ENCODE data around the gene ATP13A2.
"Not testable (repeated sequence)": the region's sequence is repeated elsewhere in the genome, so short reads cannot be mapped to it uniquely, and the experiment has no call there.

Gene ATP13A2

GRCh38 chr1:16975838-16976237 lies 35.9 kb downstream of the ATP13A2 start:
- DNase-seq = no peak

GRCh38 chr1:16975211-16975610 lies 36.5 kb downstream of the ATP13A2 start:
- DNase-seq = no peak

DNA sequence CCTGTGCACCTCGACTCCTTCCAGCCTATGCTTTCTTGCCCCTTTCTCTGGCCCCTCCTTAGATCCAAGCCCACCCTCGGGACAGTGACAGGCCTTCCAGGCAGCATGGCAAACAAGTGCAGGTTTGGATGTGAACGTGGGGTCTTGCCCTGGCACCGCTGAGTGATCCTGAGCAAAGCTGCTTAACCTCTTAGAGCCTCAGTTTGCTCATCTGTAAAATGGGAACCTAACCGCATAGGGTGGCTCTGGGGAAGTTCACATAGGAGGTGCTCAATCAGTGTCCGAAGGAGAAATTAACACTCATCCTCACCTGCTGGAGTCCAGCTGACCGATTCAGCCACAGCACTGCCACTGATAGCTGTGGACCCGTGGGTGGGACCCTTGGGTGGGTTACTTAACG lies 38.5 kb downstream of the ATP13A2 start:
- no peak for DNase-seq

GRCh38 chr1:16972189-16972895 lies 39.4 kb downstream of the ATP13A2 start:
- no peak for DNase-seq

GRCh38 chr1:16971341-16972188 lies 40.2 kb downstream of the ATP13A2 start:
- peak in 1 of 2 experiments; percentile 26 for DNase-seq

DNA sequence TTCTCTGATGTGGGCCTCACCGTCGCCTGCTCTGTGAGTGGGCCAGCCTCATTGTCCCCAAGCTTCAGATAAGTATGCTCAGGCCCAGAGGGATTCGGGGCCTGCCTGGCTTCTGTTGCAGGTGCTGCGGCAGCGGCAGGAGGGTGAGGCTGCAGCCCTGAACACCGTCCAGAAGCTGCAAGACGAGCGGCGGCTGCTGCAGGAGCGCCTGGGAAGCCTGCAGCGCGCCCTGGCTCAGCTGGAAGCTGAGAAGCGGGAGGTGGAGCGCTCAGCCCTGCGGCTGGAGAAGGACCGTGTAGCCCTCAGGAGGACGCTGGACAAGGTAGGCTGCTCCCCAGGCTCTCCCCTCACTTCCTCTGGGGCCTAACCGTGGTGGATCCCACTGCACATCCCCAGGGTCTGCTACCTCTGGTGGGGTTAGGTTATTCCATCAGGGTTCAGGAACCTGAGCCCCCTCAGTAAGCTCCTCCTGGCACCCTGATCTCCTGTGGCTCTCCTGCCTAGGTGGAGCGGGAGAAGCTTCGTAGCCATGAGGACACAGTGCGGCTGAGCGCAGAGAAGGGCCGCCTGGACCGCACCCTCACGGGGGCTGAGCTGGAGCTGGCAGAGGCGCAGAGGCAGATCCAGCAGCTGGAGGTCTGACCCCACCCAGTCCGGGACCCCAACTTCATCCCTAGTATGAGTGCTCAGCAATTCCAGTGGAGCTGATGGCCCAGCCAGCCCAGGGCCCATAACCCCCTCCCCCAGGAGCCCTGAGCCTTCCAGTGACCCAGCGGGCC lies 41.4 kb downstream of the ATP13A2 start:
- DNase-seq = no peak

- no peak for DNase-seq
These were observed 42.1 kb downstream of the ATP13A2 start for GRCh38 chr1:16969651-16970050.

GRCh38 chr1:16969057-16969611 lies 42.6 kb downstream of the ATP13A2 start:
- no peak for DNase-seq

DNA sequence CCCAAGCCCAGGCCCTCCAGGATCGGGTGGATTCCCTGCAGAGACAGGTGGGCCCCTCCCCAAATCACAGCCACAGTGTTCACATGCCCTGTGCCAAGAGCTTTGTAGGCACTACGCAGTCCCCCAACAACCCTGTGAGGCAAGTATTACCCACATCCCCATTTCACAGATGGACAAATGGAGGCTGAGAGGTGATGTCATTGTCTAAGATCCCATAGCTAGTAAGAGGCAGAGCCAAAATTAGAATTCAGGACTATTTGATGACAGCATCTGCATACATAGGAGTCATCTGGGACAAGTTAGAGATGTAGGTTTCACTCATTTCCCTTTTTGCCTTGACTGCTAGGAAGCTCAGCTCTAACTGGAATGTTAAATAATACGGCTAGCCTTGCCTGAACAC lies 43.4 kb downstream of the ATP13A2 start:
- no peak for DNase-seq

- DNase-seq = no peak
These were observed 43.8 kb downstream of the ATP13A2 start for GRCh38 chr1:16967962-16968361.

GRCh38 chr1:16967095-16967575 lies 44.6 kb downstream of the ATP13A2 start:
- DNase-seq = no peak

GRCh38 chr1:16966282-16966681 lies 45.4 kb downstream of the ATP13A2 start:
- DNase-seq = no peak

GRCh38 chr1:16965486-16966067 lies 46.2 kb downstream of the ATP13A2 start:
- no peak for DNase-seq

DNA sequence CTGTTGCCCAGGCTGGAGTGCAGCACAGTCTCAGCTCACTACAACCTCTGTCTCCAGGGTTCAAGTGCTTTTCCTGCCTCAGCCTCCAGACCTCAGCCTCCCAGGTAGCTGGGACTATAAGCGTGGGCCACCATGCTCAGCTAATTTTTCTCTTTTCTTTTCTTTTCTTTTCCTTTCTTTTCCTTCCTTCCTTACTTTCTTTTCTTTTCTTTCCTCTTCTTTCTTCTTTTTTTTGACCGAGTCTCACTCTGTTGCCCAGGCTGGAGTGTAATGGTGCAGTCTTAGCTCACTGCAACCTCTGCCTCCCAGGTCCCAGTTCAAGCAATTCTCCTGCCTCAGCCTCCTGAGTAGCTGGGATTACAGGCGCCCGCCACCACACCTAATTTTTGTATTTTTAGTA lies 47.6 kb downstream of the ATP13A2 start:
- not testable (repeated sequence) for DNase-seq

DNA sequence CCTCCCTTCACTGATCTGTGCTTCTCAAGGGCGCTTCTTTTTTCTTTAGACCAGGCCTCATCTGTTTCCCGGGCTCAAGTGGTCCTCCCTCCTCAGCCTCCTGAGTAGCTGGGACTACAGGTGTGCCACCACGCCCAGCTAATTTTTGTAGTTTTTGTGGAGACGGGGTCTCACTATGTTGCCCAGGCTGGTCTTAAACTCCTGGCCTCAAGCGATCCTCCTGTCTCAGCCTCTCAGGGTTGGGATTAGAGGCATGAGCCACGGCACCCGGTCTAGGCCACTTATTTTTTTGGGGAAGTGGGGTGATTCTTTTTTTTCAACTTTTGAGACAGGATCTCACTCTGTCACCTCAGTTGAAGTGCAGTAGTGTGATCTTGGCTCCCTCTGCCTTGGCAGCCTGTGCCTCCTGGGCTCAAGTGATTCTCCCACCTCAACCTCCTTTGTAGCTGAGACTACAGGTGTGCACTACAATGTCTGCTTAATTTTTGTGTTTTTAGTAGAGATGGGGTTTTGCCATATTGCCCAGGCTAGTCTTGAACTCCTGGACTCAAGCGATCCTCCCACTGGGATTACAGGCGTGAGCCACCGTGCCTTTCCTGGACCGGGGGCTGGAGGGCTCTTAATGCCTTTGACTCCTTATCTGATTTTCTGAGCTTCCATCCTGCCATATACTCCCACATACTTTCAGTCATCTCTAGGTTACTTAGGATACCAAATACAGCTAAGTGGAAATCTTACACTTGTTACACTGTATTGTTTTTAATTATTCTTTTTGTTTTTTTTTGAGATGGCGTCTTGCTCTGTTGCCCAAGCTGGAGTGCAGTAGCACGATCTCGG lies 50.2 kb downstream of the ATP13A2 start:
- DNase-seq = no peak

DNA sequence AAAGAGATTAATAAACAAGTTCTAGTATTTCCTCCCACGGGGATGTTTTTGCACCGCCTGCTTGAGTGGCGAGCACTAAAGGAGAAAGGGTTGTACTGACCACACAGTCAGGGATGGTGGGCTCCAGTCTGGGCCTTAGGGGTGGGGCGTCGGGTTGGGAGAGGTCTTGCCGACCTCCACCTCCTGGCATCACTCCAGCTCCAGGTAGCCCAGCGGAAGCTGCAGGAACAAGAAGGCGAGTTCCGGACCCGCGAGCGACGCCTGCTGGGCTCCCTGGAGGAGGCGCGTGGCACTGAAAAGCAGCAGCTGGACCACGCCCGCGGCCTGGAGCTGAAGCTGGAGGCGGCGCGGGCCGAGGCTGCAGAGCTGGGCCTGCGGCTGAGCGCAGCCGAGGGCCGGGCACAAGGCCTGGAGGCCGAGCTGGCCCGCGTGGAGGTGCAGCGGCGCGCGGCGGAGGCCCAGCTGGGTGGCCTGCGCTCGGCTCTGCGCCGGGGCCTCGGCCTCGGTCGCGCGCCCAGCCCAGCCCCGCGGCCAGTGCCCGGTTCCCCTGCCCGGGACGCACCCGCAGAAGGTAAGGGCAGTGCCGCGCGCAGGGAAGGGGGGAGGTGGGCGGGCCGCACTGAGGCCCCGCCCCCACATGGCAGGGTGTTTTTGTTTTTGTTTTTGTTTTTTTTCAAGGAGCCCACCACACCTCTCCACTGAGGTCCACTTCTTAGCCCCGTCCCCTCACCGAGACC lies 51.0 kb downstream of the ATP13A2 start:
- peak; percentile 11 to 45 for DNase-seq

DNA sequence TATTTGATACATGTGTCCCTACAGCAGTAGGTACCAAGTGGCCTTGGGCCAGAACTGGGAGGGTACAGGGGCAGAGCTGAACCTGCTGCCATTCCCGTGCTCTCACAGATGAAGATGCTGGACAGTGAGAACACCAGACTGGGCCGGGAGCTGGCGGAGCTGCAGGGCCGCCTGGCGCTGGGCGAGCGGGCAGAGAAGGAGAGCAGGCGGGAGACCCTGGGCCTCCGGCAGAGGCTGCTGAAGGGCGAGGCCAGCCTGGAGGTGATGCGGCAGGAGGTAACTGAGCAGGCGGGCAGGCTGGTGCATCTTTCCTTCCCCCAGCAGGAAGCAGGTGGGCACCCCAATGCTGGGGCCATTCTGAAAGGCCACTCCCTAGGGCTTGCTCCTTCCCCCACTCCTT lies 53.3 kb downstream of the ATP13A2 start:
- no peak for DNase-seq

- DNase-seq = no peak
These were observed 54.0 kb downstream of the ATP13A2 start for GRCh38 chr1:16957731-16958130.

DNA sequence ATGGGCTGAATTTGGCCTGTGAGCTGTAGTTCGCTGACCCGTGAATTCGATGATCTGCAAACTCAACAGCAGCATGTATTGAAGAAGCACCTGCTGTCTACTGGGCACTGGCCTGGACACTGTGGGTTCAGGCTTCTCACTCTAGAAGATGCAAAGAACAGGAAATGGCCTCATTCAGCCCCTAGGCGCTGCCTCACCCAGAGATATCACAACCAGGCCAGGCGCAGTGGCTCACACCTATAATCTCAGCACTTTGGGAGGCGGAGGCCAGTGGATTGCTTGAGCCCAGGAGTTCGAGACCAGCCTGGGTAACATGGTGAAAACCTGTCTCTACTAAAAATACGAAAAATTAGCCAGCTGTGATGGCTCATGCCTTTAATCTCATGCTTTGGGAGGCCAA lies 55.0 kb downstream of the ATP13A2 start:
- no peak for DNase-seq

DNA sequence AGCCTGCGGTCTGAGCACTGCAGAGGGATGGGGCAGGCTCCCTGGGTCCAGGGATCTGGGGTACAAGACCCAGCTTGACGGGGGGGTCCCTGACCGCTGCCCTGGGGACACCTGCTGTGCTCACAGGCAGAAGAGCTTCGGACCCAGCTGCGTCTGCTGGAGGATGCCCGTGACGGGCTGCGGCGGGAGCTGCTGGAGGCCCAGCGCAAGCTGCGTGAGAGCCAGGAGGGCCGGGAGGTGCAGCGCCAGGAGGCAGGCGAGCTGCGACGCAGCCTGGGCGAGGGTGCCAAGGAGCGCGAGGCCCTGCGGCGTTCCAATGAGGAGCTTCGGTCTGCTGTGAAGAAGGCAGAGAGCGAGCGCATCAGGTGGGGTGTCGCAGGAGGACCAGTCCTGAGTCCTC lies 56.5 kb downstream of the ATP13A2 start:
- DNase-seq = no peak

- DNase-seq = no peak
These were observed 57.1 kb downstream of the ATP13A2 start for GRCh38 chr1:16954579-16954978.

Data from NCI-H524 (cell line).